K562 (cell line): ENCODE measurements around the gene PHKB. TPM values are rescaled to one million over a fixed set of nuclear protein-coding genes. Genes with fewer than 3 reads are reported as not detected.

Experiments
- ATAC-seq: fragments of 200-7000 bp; cut with Tn5 transposase; 3 replicates; pipeline ENCODE4 v1.9.1; 2020; ENCODE audit warnings: moderate library complexity
- BruUV-seq: library from RNA; stranded (reverse); fragments of 400-500 nt; replicated peaks from 2 replicates; lab custom pipeline; 2021; lab: Mats Ljungman, UMichigan
- CTCF ChIA-PET: fragments of 300-600 bp; formaldehyde crosslinking; extraction: SDS; loops from one replicate; lab custom pipeline; 2021; ENCODE audit warnings: low intra/inter-chr PET ratio; lab: Yijun Ruan, JAX
- POLR2A ChIA-PET: fragments of 300-600, 350-650 bp; sonication (Branson Sonifier 250); formaldehyde crosslinking; extraction: SDS; loops from one replicate; lab custom pipeline; 2021; ENCODE audit warnings: antibody characterized with exemption, inconsistent platforms; lab: Yijun Ruan, JAX
- DNase-seq, 4 experiments: peaks; one replicate each; pipeline versions ENCODE4 v3.0.0 to v3.0.0-alpha.2; 2011 to 2018; ENCODE audit warnings: low spot score in 3 of 4, mixed read lengths in 3 of 4; ENCODE audit errors: extremely low read depth in 1 of 4
- FAIRE-seq: peaks from 2 replicates; lab custom pipeline; 2011; peaks lifted over from hg19 to GRCh38; lab: Jason Lieb, UNC
- H2AFZ ChIP-seq: 2 replicates; pipeline ENCODE4 v1.6.0; 2011; ENCODE audit warnings: low read depth, low read length, control low read depth, inconsistent platforms
- H3K27ac ChIP-seq: fragments of 200-600 bp; 3 replicates; pipeline ENCODE4 v1.8.0; 2011; ENCODE audit warnings: low read depth, mild to moderate bottlenecking, control low read depth, inconsistent platforms, low read length, moderate library complexity, mixed read lengths; ENCODE audit errors: extremely low read depth
- H3K27me3 ChIP-seq, 2 experiments: fragments of 300-600 bp in 1 of 2; 2 replicates in 1 of 2; 3 replicates in 1 of 2; pipeline versions ENCODE4 v1.6.0 to v1.8.0; 2011; ENCODE audit warnings: inconsistent platforms in 2 of 2, low read length in 2 of 2, mild to moderate bottlenecking in 1 of 2, mixed read lengths in 1 of 2, moderate library complexity in 1 of 2; ENCODE audit not compliant: control insufficient read depth in 2 of 2, insufficient read depth in 2 of 2
- H3K36me3 ChIP-seq: fragments of 300-600 bp; 3 replicates; pipeline ENCODE4 v1.8.0; 2011; ENCODE audit warnings: mild to moderate bottlenecking, low read length, inconsistent platforms; ENCODE audit not compliant: control insufficient read depth, insufficient read depth
- H3K4me1 ChIP-seq, 2 experiments: fragments of 200-600 bp in 1 of 2; replicated peaks in 1 of 2; 2 replicates in 1 of 2; 3 replicates in 1 of 2; pipeline versions ENCODE4 v1.5.1 to v1.8.0; 2011; ENCODE audit warnings: inconsistent platforms in 2 of 2, low read length in 2 of 2, mild to moderate bottlenecking in 1 of 2, mixed read lengths in 1 of 2, moderate library complexity in 1 of 2; ENCODE audit not compliant: control insufficient read depth in 2 of 2, insufficient read depth in 2 of 2
- H3K4me2 ChIP-seq: 2 replicates; pipeline ENCODE4 v1.6.1; 2011; ENCODE audit warnings: low read length, control low read depth, inconsistent platforms, mixed read lengths; ENCODE audit not compliant: insufficient read depth
- H3K4me3 ChIP-seq: fragments of 200-600 bp; sonication (generic), shearing (Covaris generic); 2 replicates; pipeline ENCODE4 v1.5.1; 2016; ENCODE audit warnings: control low read depth, inconsistent platforms
- H3K79me2 ChIP-seq: fragments of 200-600 bp; 3 replicates; pipeline ENCODE4 v1.8.0; 2011; ENCODE audit warnings: low read length, inconsistent platforms; ENCODE audit not compliant: control insufficient read depth, insufficient read depth
- H3K9ac ChIP-seq, 2 experiments: 2 replicates each; pipeline versions ENCODE4 v1.6.0 to v1.6.1; 2011; ENCODE audit warnings: low read depth in 2 of 2, low read length in 2 of 2, control low read depth in 1 of 2, inconsistent platforms in 1 of 2, mild to moderate bottlenecking in 1 of 2, mixed read lengths in 1 of 2; ENCODE audit not compliant: insufficient read depth in 1 of 2
- H3K9me1 ChIP-seq: one replicate; pipeline ENCODE4 v1.6.0; 2011; ENCODE audit warnings: inconsistent platforms, mild to moderate bottlenecking, low read length, moderate library complexity; ENCODE audit not compliant: control insufficient read depth, insufficient read depth
- H3K9me3 ChIP-seq: replicated peaks from 2 replicates; pipeline ENCODE4 v1.5.1; 2011; ENCODE audit warnings: low read depth, low read length, inconsistent platforms; ENCODE audit not compliant: control insufficient read depth, insufficient read depth
- H4K20me1 ChIP-seq: replicated peaks from 2 replicates; pipeline ENCODE4 v1.6.1; 2011; ENCODE audit warnings: low read length, inconsistent platforms, mixed read lengths; ENCODE audit not compliant: control insufficient read depth, insufficient read depth
- BMI1 ChIP-seq: fragments of 150-350 bp; IDR thresholded peaks from 2 replicates; pipeline ENCODE4 v1.6.1; 2014; ENCODE audit warnings: low read length
- BRD4 ChIP-seq: fragments of 200-600 bp; sonication (generic); IDR thresholded peaks from 2 replicates; pipeline ENCODE4 v1.6.1; 2017; ENCODE audit warnings: inconsistent platforms
- CEBPB ChIP-seq: fragments of 450-650 bp; IDR thresholded peaks from 2 replicates; pipeline ENCODE4 v1.6.1; 2016; ENCODE audit warnings: missing genetic modification characterization, missing compliant biosample characterization
- CTCF ChIP-seq, 3 experiments: IDR thresholded peaks in 2 of 3; conservative IDR thresholded peaks in 1 of 3; 2 replicates each; pipeline ENCODE4 v1.5.1; 2011 to 2012; ENCODE audit warnings: low read length in 3 of 3, mild to moderate bottlenecking in 3 of 3, control low read depth in 2 of 3, improper control_type of control experiment in 1 of 3, inconsistent platforms in 1 of 3, low read depth in 1 of 3, mixed read lengths in 1 of 3, moderate library complexity in 1 of 3; ENCODE audit not compliant: insufficient read depth in 2 of 3
- FOXM1 ChIP-seq, 2 experiments: fragments of 450-650 bp in 1 of 2; sonication (generic) in 1 of 2; formaldehyde crosslinking in 1 of 2; IDR thresholded peaks; 2 replicates each; pipeline versions ENCODE4 v1.6.1 to v1.9.0; 2017 to 2022; ENCODE audit warnings: low read depth in 2 of 2, mild to moderate bottlenecking in 2 of 2, missing genetic modification reagents in 1 of 2, moderate library complexity in 1 of 2
- HSF4 ChIP-seq: fragments of 250-450 bp; sonication (Bioruptor Pico); IDR thresholded peaks from 2 replicates; pipeline ENCODE4 v2.1.2; 2022; ENCODE audit warnings: mild to moderate bottlenecking, moderate library complexity, borderline replicate concordance
- NUFIP1 ChIP-seq: fragments of 450-650 bp; IDR thresholded peaks from 2 replicates; pipeline ENCODE4 v1.6.1; 2018; ENCODE audit not compliant: partially characterized antibody
- POLR3G ChIP-seq: IDR thresholded peaks from 2 replicates; pipeline ENCODE4 v1.6.1; 2011; ENCODE audit not compliant: insufficient read length, insufficient replicate concordance; ENCODE audit errors: extremely low read depth
- WGBS: fragments of 100-300 bp; shearing (Covaris generic); methylation state at CpG from one replicate; pipeline ENCODE4 v1.1.6; 2016; ENCODE audit warnings: low coverage, mixed read lengths; ENCODE audit not compliant: insufficient coverage; ENCODE audit errors: missing lambda C conversion rate; 5-methylcytosine and 5-hydroxymethylcytosine counted together
- in situ Hi-C: fragments of 300-500 bp; cut with MboI; formaldehyde crosslinking; loops from 4 replicates; pipeline ENCODE4 v1.15.0; 2018; ENCODE audit warnings: inconsistent platforms, mixed read lengths
- intact Hi-C: fragments of 100-400 bp; cut with micrococcal nuclease; formaldehyde crosslinking; loops from 2 replicates; pipeline ENCODE4 v1.14.2; 2022
- polyA plus RNA-seq, 8 experiments: library from polyadenylated mRNA; depleted of rRNA in 4 of 8; stranded (reverse) in 5 of 8; unstranded in 3 of 8; fragments of >200 nt; fragmentation: Nextera tagmentation in 2 of 8; fragmentation: Illumina TruSeq in 1 of 8; extraction: Ambion mirVana in 2 of 8; extraction: Trizol in 1 of 8; gene quantifications; 2 replicates each; pipeline versions ENCODE4 v1.2.1 to v1.2.3, GENCODE V29; 2011 to 2014; ENCODE audit warnings: inconsistent platforms in 1 of 8, missing spikeins in 1 of 8
- total RNA-seq, 7 experiments: library from RNA; depleted of rRNA in 6 of 7; stranded (reverse); fragments of >200 nt in 6 of 7; fragmentation: Illumina TruSeq in 2 of 7; extraction: Trizol in 2 of 7; gene quantifications; 2 replicates each; pipeline versions ENCODE4 v1.2.1 to v1.2.3, GENCODE V29; 2011 to 2021; ENCODE audit warnings: low replicate concordance in 1 of 7

Gene PHKB
- total and polyA plus RNA-seq, 9 of the 15 experiments (the other 6 are each of a cell fraction or from before 2014, with no cell fraction given) = 24.7 to 92.3 (median 67.0) TPM

- intact Hi-C loops = no loop called here
- Histone ChIP-seq H3K9me1 (no peaks in the 10 kb centered on the region), H3K4me3 (no peak overlapping the region), H3K9ac (no peak overlapping the region), H4K20me1 (no peaks in the 10 kb centered on the region), H3K79me2 (no peaks in the 10 kb centered on the region), H3K27ac (no peak overlapping the region), H3K4me1 (no peaks in the 10 kb centered on the region), H3K27me3 (no peaks in the 10 kb centered on the region), H2AFZ (no peak overlapping the region), H3K9me3 (no peaks in the 10 kb centered on the region), H3K36me3 (peaks cover 92% of the 10 kb centered on the region), H3K4me2 (no peak overlapping the region)
- 88% methylated on average over 3 of the region's 3 CpGs for WGBS
- ChIA-PET POLR2A (no interaction called here), CTCF (no interaction called here)
- FAIRE-seq = no peak
- ATAC-seq = no peak
- no TSS peak for BruUV-seq
- in situ Hi-C loops = no loop called here
- no peak for DNase-seq
- TF ChIP-seq CTCF (IDR thresholded peaks at IDR 0.05 in 2 of 3, conservative IDR thresholded peaks at IDR 0.05 in 1 of 3; ENCODE audit: insufficient read depth in 2 of 3, low read depth in 1 of 3, low read length in 3 of 3) (peak in 1 of 3 experiments; percentile 42; a peak in 1 of 6 replicates), FOXM1 (IDR thresholded peaks at IDR 0.05; ENCODE audit: low read depth) (no peak), FOXM1 (CRISPR knock-in tag; IDR thresholded peaks at IDR 0.05; ENCODE audit: low read depth) (no peak)
These were observed 233.4 kb downstream of the PHKB start for GRCh38 chr16:47694543-47694942.

GRCh38 chr16:47695756-47696155 lies 234.6 kb downstream of the PHKB start:
- DNase-seq (no peak), FAIRE-seq (no peak), ATAC-seq (no peak)
- Histone ChIP-seq H3K4me2 (no peak overlapping the region), H2AFZ (no peak overlapping the region), H3K36me3 (peaks cover 80% of the 10 kb centered on the region), H3K27me3 (no peaks in the 10 kb centered on the region), H3K9me1 (no peaks in the 10 kb centered on the region), H3K27ac (no peak overlapping the region), H3K4me1 (no peaks in the 10 kb centered on the region), H3K9ac (no peak overlapping the region), H3K4me3 (no peak overlapping the region), H3K79me2 (no peaks in the 10 kb centered on the region), H3K9me3 (no peaks in the 10 kb centered on the region), H4K20me1 (no peaks in the 10 kb centered on the region)
- ChIA-PET POLR2A (no interaction called here), CTCF (no interaction called here)
- no peak for TF ChIP-seq CEBPB
- TF ChIP-seq NUFIP1 = no peak
- no peak for TF ChIP-seq BMI1
- TF ChIP-seq BRD4 = no peak
- no peak for TF ChIP-seq HSF4 (CRISPR knock-in tag)
- TF ChIP-seq POLR3G = no peak
- in situ Hi-C loops (no loop called here), intact Hi-C loops (no loop called here)
- no TSS peak for BruUV-seq
- 89% methylated on average over 4 of the region's 4 CpGs for WGBS
